ENCODE results near the gene GALNS. TPM values are rescaled to one million over a fixed set of nuclear protein-coding genes. Genes with fewer than 3 reads are reported as not detected.
A peak's percentile ranks its signal among the peaks of the same experiment; 100 is the strongest.

The GALNS gene
- total RNA-seq, 4 donors from 2014 or later: 45.7 to 101 (median 75.6) TPM

DNA sequence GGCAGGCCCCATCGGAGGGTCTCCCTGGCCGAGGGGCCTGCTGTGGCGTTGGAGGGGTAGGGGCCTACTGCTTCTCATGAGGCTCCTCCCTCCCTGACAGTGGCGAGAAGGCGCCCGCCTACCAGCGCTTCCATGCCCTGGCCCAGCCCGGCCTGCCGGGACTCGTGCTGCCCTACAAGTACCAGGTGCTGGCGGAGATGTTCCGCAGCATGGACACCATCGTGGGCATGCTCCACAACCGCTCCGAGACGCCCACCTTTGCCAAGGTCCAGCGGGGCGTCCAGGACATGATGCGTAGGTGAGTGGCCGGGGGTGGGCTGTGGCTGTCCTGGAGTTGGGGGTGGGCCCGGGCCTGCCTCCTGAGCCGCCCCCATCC lies 51.4 kb downstream of the GALNS start:
- peaks cover 8 to 31% (median 27%) of the 10 kb centered on the region in 4 donors for H3K4me1 ChIP-seq
- H3K9me3 ChIP-seq: no peaks in the 10 kb centered on the region
- no peak overlapping the region for H3K4me3 ChIP-seq
- intact Hi-C loops (cut with DNase I; ENCODE audit: low total_unique reads): no loop called here
- WGBS, 2 donors (ENCODE audit: low coverage in 1 of 2): 93% methylated on average over 10 of the region's 22 CpGs; no CpG with 5 or more reads in 1 of the 2 donors
- H3K36me3 ChIP-seq: no peaks in the 10 kb centered on the region
- no peak for DNase-seq
- no peaks in the 10 kb centered on the region for H3K27me3 ChIP-seq
- in situ Hi-C loops (cut with MboI; ENCODE audit: low pct_ligation_motif_present in 1 of 4, low pct_unique_long_range_greater_than_20kb in 1 of 4, low sequenced_read_pairs in 3 of 4): loop anchor here in 1 of 4 donors (25.0 kb wide), 1 partner anchor 407 kb away; the partner anchor contains the start of genes SLC22A31 and ZNF778
- no peak overlapping the region for H3K27ac ChIP-seq
- TF ChIP-seq POLR2A (IDR thresholded peaks at IDR 0.05): no peak
- no peak for TF ChIP-seq POLR2AphosphoS5 (IDR thresholded peaks at IDR 0.05)
- TF ChIP-seq, protein P1, sequence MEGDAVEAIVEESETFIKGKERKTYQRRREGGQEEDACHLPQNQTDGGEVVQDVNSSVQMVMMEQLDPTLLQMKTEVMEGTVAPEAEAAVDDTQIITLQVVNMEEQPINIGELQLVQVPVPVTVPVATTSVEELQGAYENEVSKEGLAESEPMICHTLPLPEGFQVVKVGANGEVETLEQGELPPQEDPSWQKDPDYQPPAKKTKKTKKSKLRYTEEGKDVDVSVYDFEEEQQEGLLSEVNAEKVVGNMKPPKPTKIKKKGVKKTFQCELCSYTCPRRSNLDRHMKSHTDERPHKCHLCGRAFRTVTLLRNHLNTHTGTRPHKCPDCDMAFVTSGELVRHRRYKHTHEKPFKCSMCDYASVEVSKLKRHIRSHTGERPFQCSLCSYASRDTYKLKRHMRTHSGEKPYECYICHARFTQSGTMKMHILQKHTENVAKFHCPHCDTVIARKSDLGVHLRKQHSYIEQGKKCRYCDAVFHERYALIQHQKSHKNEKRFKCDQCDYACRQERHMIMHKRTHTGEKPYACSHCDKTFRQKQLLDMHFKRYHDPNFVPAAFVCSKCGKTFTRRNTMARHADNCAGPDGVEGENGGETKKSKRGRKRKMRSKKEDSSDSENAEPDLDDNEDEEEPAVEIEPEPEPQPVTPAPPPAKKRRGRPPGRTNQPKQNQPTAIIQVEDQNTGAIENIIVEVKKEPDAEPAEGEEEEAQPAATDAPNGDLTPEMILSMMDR (IDR thresholded peaks at IDR 0.05): no peak
- TF ChIP-seq EP300 (IDR thresholded peaks at IDR 0.05; ENCODE audit: low read depth): no peak

DNA sequence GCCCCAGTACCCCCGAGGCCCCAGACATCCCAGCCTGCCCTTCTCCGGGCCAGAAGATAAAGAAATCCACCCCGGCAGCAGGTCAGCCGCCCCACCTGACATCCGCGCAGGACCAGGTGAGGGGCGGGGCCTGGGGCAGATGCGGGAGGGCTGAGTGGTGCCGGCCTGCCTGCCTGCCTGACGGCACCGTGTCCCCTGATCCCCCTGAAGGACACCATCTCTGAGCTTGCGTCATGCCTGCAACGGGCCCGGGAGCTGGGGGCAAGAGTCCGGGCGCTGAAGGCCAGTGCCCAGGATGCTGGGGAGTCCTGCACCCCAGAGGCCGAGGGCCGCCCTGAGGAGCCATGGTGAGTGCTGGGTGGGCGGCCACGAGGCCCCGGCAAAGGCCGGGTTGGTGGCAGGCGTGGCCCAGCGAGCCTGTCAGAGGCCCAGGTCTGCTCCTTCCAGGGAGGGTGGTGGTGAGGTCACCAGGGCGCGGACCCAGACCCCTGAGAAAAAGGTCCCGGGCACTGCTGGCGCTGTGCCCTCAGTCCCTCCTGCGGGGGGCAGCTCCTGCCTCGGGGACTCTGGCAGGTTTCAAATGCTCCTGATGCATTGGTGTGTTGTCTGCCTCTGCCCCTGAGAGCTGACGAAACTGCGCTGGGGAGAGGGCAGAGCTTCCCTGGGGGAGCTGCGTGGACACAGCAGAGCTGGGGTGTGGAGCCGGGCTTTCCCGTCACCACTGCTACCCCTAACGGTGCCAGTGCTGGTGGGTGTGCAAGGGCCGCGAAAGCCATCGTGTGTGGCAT lies 52.0 kb downstream of the GALNS start:
- H3K27me3 ChIP-seq: no peaks in the 10 kb centered on the region
- no peaks in the 10 kb centered on the region for H3K9me3 ChIP-seq
- intact Hi-C loops (cut with DNase I; ENCODE audit: low total_unique reads): no loop called here
- 23% methylated on average over 18 of the region's 39 CpGs; no CpG with 5 or more reads in 1 of the 2 donors for WGBS, 2 donors (ENCODE audit: low coverage in 1 of 2)
- no peaks in the 10 kb centered on the region for H3K36me3 ChIP-seq
- TF ChIP-seq EP300 (IDR thresholded peaks at IDR 0.05; ENCODE audit: low read depth) (no peak), POLR2A (IDR thresholded peaks at IDR 0.05) (no peak), POLR2AphosphoS5 (IDR thresholded peaks at IDR 0.05) (no peak)
- TF ChIP-seq, protein P1 (IDR thresholded peaks at IDR 0.05): no peak
- DNase-seq: no peak
- H3K4me1 ChIP-seq: peaks cover 6 to 25% (median 21%) of the 10 kb centered on the region in 4 donors
- peak overlapping the region in 2 of 4 donors; percentile 70 to 87 for H3K4me3 ChIP-seq
- peak overlapping the region in 2 of 4 donors; percentile 88 to 89 for H3K27ac ChIP-seq
- in situ Hi-C loops (cut with MboI; ENCODE audit: low pct_ligation_motif_present in 1 of 4, low pct_unique_long_range_greater_than_20kb in 1 of 4, low sequenced_read_pairs in 3 of 4): loop anchor here in 1 of 4 donors (25.0 kb wide), 1 partner anchor 408 kb away; the partner anchor contains the start of genes SLC22A31 and ZNF778

- WGBS, 2 donors (ENCODE audit: low coverage in 1 of 2): 2% methylated on average over 16 of the region's 16 CpGs; no CpG with 5 or more reads in 1 of the 2 donors
- Histone ChIP-seq H3K4me1 (peaks cover 6 to 24% (median 21%) of the 10 kb centered on the region in 4 donors), H3K4me3 (peak overlapping the region in 3 of 4 donors; percentile 51 to 87 (median 70)), H3K27me3 (no peaks in the 10 kb centered on the region), H3K9me3 (no peaks in the 10 kb centered on the region), H3K36me3 (no peaks in the 10 kb centered on the region), H3K27ac (peak overlapping the region in 2 of 4 donors; percentile 88 to 89)
- no peak for TF ChIP-seq POLR2A (IDR thresholded peaks at IDR 0.05)
- TF ChIP-seq POLR2AphosphoS5 (IDR thresholded peaks at IDR 0.05): no peak
- TF ChIP-seq, protein P1 (IDR thresholded peaks at IDR 0.05): no peak
- no peak for TF ChIP-seq EP300 (IDR thresholded peaks at IDR 0.05; ENCODE audit: low read depth)
- in situ Hi-C loops (cut with MboI; ENCODE audit: low pct_ligation_motif_present in 1 of 4, low pct_unique_long_range_greater_than_20kb in 1 of 4, low sequenced_read_pairs in 3 of 4): loop anchor here in 1 of 4 donors (25.0 kb wide), 1 partner anchor 408 kb away; the partner anchor contains the start of genes SLC22A31 and ZNF778
- intact Hi-C loops (cut with DNase I; ENCODE audit: low total_unique reads): no loop called here
- DNase-seq: no peak
These were observed 52.6 kb downstream of the GALNS start for GRCh38 chr16:88804173-88804551.

GRCh38 chr16:88803264-88803987 lies 53.3 kb downstream of the GALNS start, which contains the start of gene CDT1:
Gene CDT1, plus strand, starts transcription at chr16:88803789. Its CDS starts 43 bp downstream, at chr16:88803832.
- peak within 1 kb of the TSS; percentile 83 to 89 (median 87) for H3K27ac ChIP-seq
- DNase-seq: peak; percentile 85
- no peaks in the 10 kb centered on the region for H3K9me3 ChIP-seq
- H3K4me1 ChIP-seq: peaks cover 6 to 24% (median 21%) of the 10 kb centered on the region in 4 donors
- peak within 1 kb of the TSS; percentile 47 to 87 (median 60) for H3K4me3 ChIP-seq
- TF ChIP-seq POLR2AphosphoS5 (IDR thresholded peaks at IDR 0.05) (peak; percentile 50 to 82 (median 67)), EP300 (IDR thresholded peaks at IDR 0.05; ENCODE audit: low read depth) (no peak), POLR2A (IDR thresholded peaks at IDR 0.05) (peak; percentile 49)
- intact Hi-C loops (cut with DNase I; ENCODE audit: low total_unique reads) (no loop called here), in situ Hi-C loops (cut with MboI; ENCODE audit: low pct_ligation_motif_present in 1 of 4, low pct_unique_long_range_greater_than_20kb in 1 of 4, low sequenced_read_pairs in 3 of 4) (loop anchor here in 1 of 4 donors (25.0 kb wide), 1 partner anchor 409 kb away; the partner anchor contains the start of genes SLC22A31 and ZNF778)
- H3K36me3 ChIP-seq: no peaks in the 10 kb centered on the region
- WGBS, 2 donors (ENCODE audit: low coverage in 1 of 2): 1% methylated on average over 63 of the region's 98 CpGs; no CpG with 5 or more reads in 1 of the 2 donors
- no peaks in the 10 kb centered on the region for H3K27me3 ChIP-seq
